Measurements from ENCODE around the gene GBGT1. TPM values are rescaled to one million over a fixed set of nuclear protein-coding genes. Genes with fewer than 3 reads are reported as not detected.
"Not testable (repeated sequence)": the region's sequence is repeated elsewhere in the genome, so short reads cannot be mapped to it uniquely, and the experiment has no call there.

GBGT1 gene
- total and polyA plus RNA-seq, 2 of the 4 experiments (the other 2 are of a cell fraction): 1.8 to 3.2 TPM

GRCh38 chr9:133209327-133210201, 45.9 kb upstream of the GBGT1 start:
- CTCF ChIA-PET; H2AFZ ChIP-seq (replicated peaks; ENCODE audit: low read length, poor library complexity); intact Hi-C loops (cut with micrococcal nuclease); H3K9ac ChIP-seq (ENCODE audit: low read depth, low read length); H3K14ac ChIP-seq (replicated peaks; ENCODE audit: low read depth, low read length); H4K8ac ChIP-seq (ENCODE audit: low read depth in 2 of 2, low read length in 2 of 2); in situ Hi-C loops (cut with MboI; ENCODE audit: low sequenced_read_pairs); H3K4me2 ChIP-seq (ENCODE audit: low read depth, low read length); H2BK15ac ChIP-seq (ENCODE audit: low read depth, low read length); H4K20me1 ChIP-seq (ENCODE audit: insufficient read depth, low read length); H3K79me1 ChIP-seq (ENCODE audit: low read depth in 1 of 2, low read length in 2 of 2); BruUV-seq (replicated peaks); H2AK5ac ChIP-seq (ENCODE audit: low read depth, low read length); DNase-seq; H3K4me1 ChIP-seq (ENCODE audit: control insufficient read depth, insufficient read depth, low read length); H2BK120ac ChIP-seq (ENCODE audit: low read depth, low read length); H4K91ac ChIP-seq (ENCODE audit: insufficient read depth, low read depth, low read length); H2AK9ac ChIP-seq (replicated peaks; ENCODE audit: low read depth, low read length, poor library complexity); H4K5ac ChIP-seq (ENCODE audit: low read depth, low read length); H3K9me1 ChIP-seq (ENCODE audit: insufficient read depth, low read length); H3K23ac ChIP-seq (ENCODE audit: low read depth, low read length); H3K56ac ChIP-seq (ENCODE audit: extremely low read depth, insufficient read depth, low read length); POLR2A ChIA-PET (ENCODE audit: unreplicated experiment); dilution Hi-C loops (cut with HindIII; ENCODE audit: low sequenced_read_pairs, unreplicated experiment); H3K9me3 ChIP-seq (ENCODE audit: control insufficient read depth, insufficient read depth, low read length); H3K4me3 ChIP-seq (ENCODE audit: insufficient read depth, low read depth, low read length); H3K36me3 ChIP-seq (ENCODE audit: control insufficient read depth, insufficient read depth, low read length); H2BK5ac ChIP-seq (ENCODE audit: low read depth, low read length, poor library complexity, severe bottlenecking); H3K27ac ChIP-seq (ENCODE audit: insufficient read depth, low read length); H3K4ac ChIP-seq (ENCODE audit: low read depth, low read length); ATAC-seq (ENCODE audit: low read depth); H2BK20ac ChIP-seq (ENCODE audit: low read depth, low read length); H3K18ac ChIP-seq (ENCODE audit: low read depth, low read length): not testable (repeated sequence)
- H3K27me3 ChIP-seq (ENCODE audit: control insufficient read depth, insufficient read depth, low read length): peaks cover 16% of the 10 kb centered on the region
- WGBS, 2 experiments (ENCODE audit: extremely low coverage in 2 of 2, insufficient read length in 1 of 2): 30% methylated on average over 2 of the region's 29 CpGs; no CpG with 5 or more reads in 1 of the 2 experiments

- H2BK20ac ChIP-seq (ENCODE audit: low read depth, low read length); in situ Hi-C loops (cut with MboI; ENCODE audit: low sequenced_read_pairs); H3K9me3 ChIP-seq (ENCODE audit: control insufficient read depth, insufficient read depth, low read length); ATAC-seq (ENCODE audit: low read depth); POLR2A ChIA-PET (ENCODE audit: unreplicated experiment); H2AFZ ChIP-seq (replicated peaks; ENCODE audit: low read length, poor library complexity); H3K4ac ChIP-seq (ENCODE audit: low read depth, low read length); H4K20me1 ChIP-seq (ENCODE audit: insufficient read depth, low read length); H3K23ac ChIP-seq (ENCODE audit: low read depth, low read length); H3K36me3 ChIP-seq (ENCODE audit: control insufficient read depth, insufficient read depth, low read length); intact Hi-C loops (cut with micrococcal nuclease); H4K8ac ChIP-seq (ENCODE audit: low read depth in 2 of 2, low read length in 2 of 2); H3K9ac ChIP-seq (ENCODE audit: low read depth, low read length); H2BK15ac ChIP-seq (ENCODE audit: low read depth, low read length); H3K14ac ChIP-seq (replicated peaks; ENCODE audit: low read depth, low read length); H3K4me2 ChIP-seq (ENCODE audit: low read depth, low read length); H4K91ac ChIP-seq (ENCODE audit: insufficient read depth, low read depth, low read length); DNase-seq; H3K9me1 ChIP-seq (ENCODE audit: insufficient read depth, low read length); H2AK9ac ChIP-seq (replicated peaks; ENCODE audit: low read depth, low read length, poor library complexity); H2BK5ac ChIP-seq (ENCODE audit: low read depth, low read length, poor library complexity, severe bottlenecking); H3K27ac ChIP-seq (ENCODE audit: insufficient read depth, low read length); H2BK120ac ChIP-seq (ENCODE audit: low read depth, low read length); H3K18ac ChIP-seq (ENCODE audit: low read depth, low read length); H3K4me3 ChIP-seq (ENCODE audit: insufficient read depth, low read depth, low read length); BruUV-seq (replicated peaks); H2AK5ac ChIP-seq (ENCODE audit: low read depth, low read length); H4K5ac ChIP-seq (ENCODE audit: low read depth, low read length); H3K56ac ChIP-seq (ENCODE audit: extremely low read depth, insufficient read depth, low read length); CTCF ChIA-PET; H3K79me1 ChIP-seq (ENCODE audit: low read depth in 1 of 2, low read length in 2 of 2); H3K4me1 ChIP-seq (ENCODE audit: control insufficient read depth, insufficient read depth, low read length); dilution Hi-C loops (cut with HindIII; ENCODE audit: low sequenced_read_pairs, unreplicated experiment): not testable (repeated sequence)
- WGBS, 2 experiments (ENCODE audit: extremely low coverage in 2 of 2, insufficient read length in 1 of 2): no CpG with 5 or more reads among the region's 18 CpGs
- peaks cover 21% of the 10 kb centered on the region for H3K27me3 ChIP-seq (ENCODE audit: control insufficient read depth, insufficient read depth, low read length)
Observed at GRCh38 chr9:133208880-133209300, 45.2 kb upstream of the GBGT1 start, which contains the start of gene OBP2B. OBP2B (minus strand) TSS chr9:133209250; CDS start chr9:133209199, 51 bp downstream.
